ENCODE results near the gene NRP1. TPM values are rescaled to one million over a fixed set of nuclear protein-coding genes. Genes with fewer than 3 reads are reported as not detected.

NRP1 gene
- total RNA-seq, 1 donor from 2014 or later: 16.1 TPM

GRCh38 chr10:33201056-33201780 is 133.2 kb downstream of the NRP1 start:
- H3K4me3 Mint-ChIP-seq: no peak overlapping the region
- peaks cover 5% of the 10 kb centered on the region for H3K9me3 Mint-ChIP-seq
- H3K4me1 Mint-ChIP-seq: peaks cover 50% of the 10 kb centered on the region
- no peak for TF ChIP-seq CTCF (conservative IDR thresholded peaks at IDR 0.05)
- peak overlapping the region; percentile 89 for H3K27ac Mint-ChIP-seq (ENCODE audit: unreplicated experiment)
- no peaks in the 10 kb centered on the region for H3K27me3 Mint-ChIP-seq (ENCODE audit: low read depth)
- peaks cover 15% of the 10 kb centered on the region for H3K36me3 Mint-ChIP-seq (ENCODE audit: low read depth)
- DNase-seq (ENCODE audit: low read depth, low spot score): no peak

GRCh38 chr10:33199731-33200232 is 134.7 kb downstream of the NRP1 start:
- DNase-seq (ENCODE audit: low read depth, low spot score): no peak
- no peak for TF ChIP-seq CTCF (conservative IDR thresholded peaks at IDR 0.05)
- Mint-ChIP-seq H3K4me3 (no peak overlapping the region), H3K36me3 (ENCODE audit: low read depth) (peaks cover 6% of the 10 kb centered on the region), H3K27me3 (ENCODE audit: low read depth) (no peaks in the 10 kb centered on the region), H3K9me3 (no peaks in the 10 kb centered on the region), H3K4me1 (peaks cover 46% of the 10 kb centered on the region), H3K27ac (ENCODE audit: unreplicated experiment) (no peak overlapping the region)

- no peak overlapping the region for H3K4me3 Mint-ChIP-seq
- H3K36me3 Mint-ChIP-seq (ENCODE audit: low read depth): peaks cover 8% of the 10 kb centered on the region
- peak overlapping the region; percentile 38 for H3K27ac Mint-ChIP-seq (ENCODE audit: unreplicated experiment)
- H3K4me1 Mint-ChIP-seq: peaks cover 55% of the 10 kb centered on the region
- no peaks in the 10 kb centered on the region for H3K9me3 Mint-ChIP-seq
- no peak for TF ChIP-seq CTCF (conservative IDR thresholded peaks at IDR 0.05)
- H3K27me3 Mint-ChIP-seq (ENCODE audit: low read depth): no peaks in the 10 kb centered on the region
- no peak for DNase-seq (ENCODE audit: low read depth, low spot score)
These were observed 135.9 kb downstream of the NRP1 start for GRCh38 chr10:33198610-33199009.

GRCh38 chr10:33196710-33197491 is 137.6 kb downstream of the NRP1 start:
- H3K27me3 Mint-ChIP-seq (ENCODE audit: low read depth): no peaks in the 10 kb centered on the region
- TF ChIP-seq CTCF (conservative IDR thresholded peaks at IDR 0.05): no peak
- DNase-seq (ENCODE audit: low read depth, low spot score): no peak
- no peaks in the 10 kb centered on the region for H3K9me3 Mint-ChIP-seq
- H3K4me3 Mint-ChIP-seq: peak overlapping the region; percentile 34
- H3K27ac Mint-ChIP-seq (ENCODE audit: unreplicated experiment): peak overlapping the region; percentile 19
- peaks cover 63% of the 10 kb centered on the region for H3K4me1 Mint-ChIP-seq
- H3K36me3 Mint-ChIP-seq (ENCODE audit: low read depth): peaks cover 6% of the 10 kb centered on the region

- peaks cover 58% of the 10 kb centered on the region for H3K4me1 Mint-ChIP-seq
- H3K27me3 Mint-ChIP-seq (ENCODE audit: low read depth): no peaks in the 10 kb centered on the region
- H3K9me3 Mint-ChIP-seq: no peaks in the 10 kb centered on the region
- DNase-seq (ENCODE audit: low read depth, low spot score): no peak
- no peak for TF ChIP-seq CTCF (conservative IDR thresholded peaks at IDR 0.05)
- peak overlapping the region; percentile 4 for H3K27ac Mint-ChIP-seq (ENCODE audit: unreplicated experiment)
- no peak overlapping the region for H3K4me3 Mint-ChIP-seq
- peaks cover 6% of the 10 kb centered on the region for H3K36me3 Mint-ChIP-seq (ENCODE audit: low read depth)
These were observed 138.1 kb downstream of the NRP1 start for GRCh38 chr10:33196377-33196706.

All from neural crest cell (in vitro differentiated cells).